NCI-H2081 treated with DMSO at 0.1 percent for 48 hours (cell line): ENCODE data around the gene EGFLAM.

Experiments used
- DNase-seq: peaks from one replicate; lab custom pipeline; 2025; lab: John Stamatoyannopoulos, UW

The EGFLAM gene

DNA sequence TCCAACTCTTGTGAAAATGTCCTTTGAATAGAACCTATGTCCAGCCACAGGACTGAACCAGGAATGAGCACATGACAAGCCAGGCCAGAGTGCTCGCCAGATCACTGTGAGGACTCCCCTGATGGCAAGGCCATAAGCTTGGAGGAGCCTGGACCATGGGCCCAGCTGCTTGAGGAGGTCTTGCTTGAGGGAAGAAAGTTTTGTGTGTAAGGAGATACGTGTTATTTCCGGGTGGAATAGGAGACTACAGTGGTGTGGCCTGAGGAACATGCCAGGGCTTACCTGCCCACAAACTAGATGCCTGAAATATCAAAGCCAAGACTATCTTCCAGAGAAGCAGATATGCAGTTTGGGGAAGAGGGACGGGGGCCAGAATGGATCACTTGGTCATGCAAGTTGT is 213.3 kb downstream of the EGFLAM start:
- DNase-seq: no peak

DNA sequence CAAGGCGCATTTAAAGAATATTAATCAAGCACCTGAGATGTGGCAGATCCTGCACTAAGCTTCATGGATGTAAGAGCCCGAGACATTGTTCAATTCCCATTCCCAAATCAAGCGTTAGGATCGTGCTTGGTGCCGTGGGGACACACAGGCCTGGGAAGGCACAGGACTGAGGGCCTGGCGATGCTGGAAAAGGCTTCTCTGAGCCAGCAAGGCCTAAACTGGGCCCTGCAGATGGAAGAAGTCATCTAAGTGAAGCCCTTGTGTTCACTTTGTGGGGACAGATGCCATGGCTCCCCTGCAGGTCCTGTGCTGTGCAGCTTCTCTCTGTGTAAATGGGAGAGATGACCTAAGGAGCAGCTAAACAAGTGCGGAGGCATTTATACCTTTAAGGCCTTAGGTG is 214.2 kb downstream of the EGFLAM start:
- no peak for DNase-seq

DNA sequence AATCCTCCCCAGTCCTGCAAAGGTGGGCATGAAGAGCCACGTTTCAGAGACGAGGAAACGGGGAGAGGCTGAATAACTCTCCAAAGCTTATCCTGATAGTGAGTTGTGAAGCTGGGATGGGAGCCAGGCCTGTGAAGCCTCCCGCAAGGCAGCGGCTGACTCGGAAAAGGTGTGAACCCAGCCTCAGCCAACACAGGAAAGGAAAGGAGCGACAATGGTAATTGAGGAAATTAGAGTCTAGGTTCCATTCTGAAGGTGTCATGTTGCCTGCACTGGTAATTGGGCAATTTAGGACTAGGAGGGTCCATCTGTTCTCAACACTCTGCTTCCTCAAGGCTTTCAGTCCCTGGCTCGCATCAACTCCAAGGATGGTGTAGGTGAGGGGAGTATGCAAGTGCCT is 214.6 kb downstream of the EGFLAM start:
- DNase-seq: peak; percentile 81

DNA sequence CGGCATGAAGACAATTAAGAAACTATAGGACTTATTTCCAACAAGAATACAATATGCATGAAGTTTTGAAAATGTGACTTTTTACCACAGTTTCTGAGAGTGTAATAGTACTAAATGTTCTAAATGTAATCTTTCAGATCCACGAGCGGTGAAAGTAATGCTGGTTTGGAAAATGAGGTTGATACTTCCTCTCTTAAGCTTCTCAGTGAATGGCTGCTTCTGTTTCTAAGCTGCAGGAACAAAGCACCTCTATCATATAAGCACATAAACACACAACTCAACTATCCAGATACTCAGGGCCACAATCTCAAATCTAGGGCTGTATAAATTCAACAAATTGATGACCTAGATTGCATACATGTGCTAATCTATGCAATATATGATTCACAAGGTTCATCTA is 219.8 kb downstream of the EGFLAM start:
- DNase-seq: no peak

DNA sequence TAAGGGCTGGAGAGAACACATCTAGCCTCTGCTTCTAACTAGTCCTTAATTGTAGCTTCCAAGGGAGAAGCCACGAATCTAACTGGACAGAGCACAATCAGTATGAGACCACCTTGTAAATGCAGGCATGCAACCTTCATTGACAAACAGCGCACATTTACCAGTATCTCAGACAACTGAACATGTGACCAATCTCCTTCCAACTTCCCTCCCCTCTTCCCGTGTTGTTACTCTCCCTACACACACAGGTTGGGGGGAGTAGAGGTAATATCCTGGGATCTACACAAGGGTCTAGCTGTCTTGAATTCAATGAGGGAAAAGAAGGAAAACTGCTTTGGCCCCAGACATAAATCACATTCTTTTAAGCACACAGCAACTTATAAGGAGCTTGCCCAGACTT is 220.5 kb downstream of the EGFLAM start:
- no peak for DNase-seq

DNA sequence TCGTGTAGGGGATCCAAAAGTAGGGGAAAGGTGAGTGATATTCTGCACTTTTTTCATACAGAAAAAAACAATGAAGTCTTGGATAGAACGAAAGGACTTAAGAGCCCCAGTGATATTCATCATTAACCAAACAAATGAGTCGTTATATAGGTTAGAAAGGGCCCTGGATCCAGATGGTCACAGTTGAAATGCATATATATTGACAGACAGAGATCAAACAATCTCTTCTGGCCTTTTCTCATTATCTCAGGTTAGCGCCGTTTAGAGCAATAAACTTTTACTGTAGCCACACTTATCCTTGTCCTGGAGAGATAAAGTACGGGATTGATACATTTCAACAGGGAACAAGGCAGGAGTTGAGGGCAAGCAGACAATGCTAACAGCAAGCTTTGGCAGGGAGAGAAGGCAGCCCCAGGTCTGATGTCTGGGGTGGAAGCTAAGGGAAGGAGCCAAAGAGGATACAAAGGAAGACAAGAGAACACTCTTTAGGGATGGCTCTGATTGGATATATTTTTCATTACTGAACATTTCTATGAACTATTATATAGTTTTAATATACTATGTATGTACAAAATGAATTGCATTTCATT is 221.1 kb downstream of the EGFLAM start:
- no peak for DNase-seq

DNA sequence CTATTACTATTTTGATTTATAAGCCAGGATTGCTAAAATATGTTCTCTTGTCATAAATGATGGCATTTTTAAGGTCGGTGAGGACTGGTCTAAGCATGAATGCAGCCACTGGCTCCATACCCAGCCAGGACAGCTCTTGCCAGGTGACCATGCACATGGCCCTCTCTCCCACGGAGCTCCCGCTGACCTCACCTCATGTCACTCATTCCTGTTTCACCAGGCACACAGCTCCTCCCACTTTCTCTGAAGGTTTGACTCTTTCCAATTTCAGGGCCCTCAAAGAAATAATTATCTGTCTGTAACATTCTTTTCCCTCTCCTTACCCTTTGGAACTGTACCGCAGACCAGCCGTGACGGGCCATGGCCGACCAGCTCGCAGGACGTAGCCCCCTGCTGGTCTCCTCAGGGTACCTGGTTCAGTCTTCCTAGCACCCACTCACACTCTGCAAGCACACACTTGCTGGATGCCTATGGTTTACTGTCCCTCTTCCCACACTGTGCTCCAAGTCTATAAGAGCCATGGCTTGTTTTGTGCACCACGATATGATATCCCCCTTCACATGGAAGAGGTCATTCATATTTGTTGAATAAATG is 225.5 kb downstream of the EGFLAM start:
- DNase-seq: no peak

DNA sequence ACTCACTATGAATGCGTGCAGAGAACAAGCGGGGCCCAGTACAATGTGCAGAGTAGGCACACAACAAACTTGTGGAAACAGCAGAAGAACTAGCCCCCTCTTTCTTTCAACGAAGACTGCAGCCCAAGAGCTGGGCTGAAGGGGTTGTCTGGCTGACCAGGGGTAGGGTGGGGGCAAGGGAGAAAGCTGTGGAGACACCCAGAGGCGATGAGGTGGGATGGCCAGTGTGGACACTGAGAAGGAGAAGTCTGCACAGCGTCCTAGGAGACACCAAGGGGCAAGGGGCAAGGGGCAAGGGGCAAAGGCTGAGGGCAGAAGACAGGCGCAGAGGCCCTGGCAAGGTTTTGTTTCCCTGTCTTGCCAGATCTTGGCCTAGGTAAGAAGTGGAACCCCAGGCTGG is 235.8 kb downstream of the EGFLAM start:
- no peak for DNase-seq

DNA sequence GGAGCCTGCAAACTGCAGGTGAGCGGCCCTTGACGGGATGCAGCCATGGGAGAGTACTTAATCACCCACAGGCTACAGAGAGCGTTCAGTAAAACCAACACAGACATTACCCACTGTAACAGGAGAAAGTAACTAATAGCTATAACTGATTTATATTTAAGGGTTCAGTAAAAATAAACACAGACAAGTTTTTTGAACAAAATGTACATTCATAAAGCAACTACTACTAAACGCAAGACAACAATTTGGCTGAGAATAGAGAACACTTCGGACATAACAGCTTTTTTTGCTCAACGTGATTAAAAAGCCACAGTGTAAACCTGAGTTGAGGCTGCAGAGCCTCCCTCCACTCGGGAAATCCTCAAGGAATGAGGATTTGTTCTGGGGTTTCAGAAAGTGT is 236.4 kb downstream of the EGFLAM start:
- no peak for DNase-seq

DNA sequence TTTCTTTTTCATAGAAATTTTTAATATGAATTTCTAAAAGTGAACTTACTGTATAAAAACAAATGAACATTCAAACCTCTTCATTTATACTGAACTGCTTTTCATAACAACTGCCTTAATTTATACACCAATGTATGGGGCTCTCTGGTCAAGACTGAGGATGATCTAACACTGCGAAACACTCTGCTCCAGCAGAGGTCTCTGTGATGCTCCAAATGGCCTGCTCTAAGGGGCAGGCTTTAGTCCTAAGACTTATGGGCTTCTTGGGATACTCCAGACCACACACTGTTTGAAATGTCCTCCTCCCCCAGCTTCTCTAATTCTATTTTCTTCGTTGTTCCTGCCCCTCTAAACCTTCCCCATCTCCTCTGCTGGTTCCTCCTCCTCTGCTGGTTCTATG is 239.6 kb downstream of the EGFLAM start:
- DNase-seq: no peak

DNA sequence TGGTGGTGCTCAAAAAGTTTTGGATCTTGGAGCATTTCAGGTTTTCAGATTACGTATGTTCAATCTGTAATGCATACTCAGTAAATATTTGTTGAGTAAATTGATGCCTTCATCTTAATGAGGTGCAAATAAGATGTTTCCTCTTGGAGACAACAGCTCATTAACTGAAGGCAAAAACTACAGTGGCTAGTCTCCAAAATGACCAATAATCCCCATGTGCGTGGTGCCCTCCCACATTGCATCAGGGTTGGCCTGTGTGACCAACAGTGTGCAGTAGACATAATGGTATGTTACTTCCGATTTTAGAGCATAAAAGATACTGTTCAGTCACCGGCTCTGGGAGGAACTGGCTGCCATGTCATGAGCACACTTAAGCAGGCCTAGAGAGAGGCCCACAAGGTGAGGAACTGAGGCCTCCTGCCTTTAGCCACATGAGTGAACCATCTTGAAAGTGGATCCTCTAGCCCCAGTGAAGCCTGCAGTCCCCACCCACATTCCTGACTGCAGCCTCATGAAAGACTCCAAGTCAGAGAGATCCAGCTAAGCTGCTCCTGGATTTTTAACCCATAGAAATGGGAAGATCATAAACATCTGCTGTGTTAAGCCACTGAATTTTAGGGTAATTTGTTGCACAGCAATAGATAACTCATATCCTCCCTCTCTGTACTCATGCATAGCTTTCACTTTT is 242.4 kb downstream of the EGFLAM start:
- DNase-seq: no peak

DNA sequence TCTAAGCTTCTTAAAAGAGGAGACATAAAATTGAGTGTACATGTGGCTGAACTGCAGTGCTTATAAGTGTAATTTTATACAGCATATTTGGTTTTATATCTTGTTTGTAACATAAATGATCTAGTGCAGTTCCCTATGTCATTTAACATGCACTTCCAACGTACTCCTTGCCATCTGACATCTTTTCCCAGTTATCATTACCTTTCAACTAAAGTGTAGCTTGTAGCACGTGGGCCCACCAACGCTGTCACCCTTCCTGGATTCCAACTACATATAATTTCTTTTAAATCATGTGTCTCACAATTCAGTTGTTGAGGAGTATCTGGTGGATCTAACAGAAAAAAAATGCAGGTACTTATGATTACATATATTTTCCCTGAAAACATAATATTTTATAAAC is 247.9 kb downstream of the EGFLAM start:
- DNase-seq: no peak

DNA sequence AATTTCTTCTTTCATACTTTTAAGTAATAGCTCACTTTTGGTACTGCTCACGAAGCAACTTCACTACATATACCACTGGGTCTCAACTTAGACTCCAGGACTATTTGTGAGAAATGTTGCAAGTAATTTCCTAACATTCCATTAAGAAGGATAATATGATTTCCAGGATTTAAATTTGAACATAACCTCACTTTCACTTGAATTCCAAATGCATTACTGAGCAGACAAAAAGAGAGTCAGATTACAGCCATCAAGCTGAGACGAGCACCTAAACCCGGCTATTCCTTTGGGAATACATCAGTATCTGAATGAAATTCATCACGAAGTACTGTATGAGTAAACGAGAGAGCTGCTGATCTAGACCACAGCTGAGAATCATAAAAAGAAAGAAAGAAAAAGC is 250.8 kb downstream of the EGFLAM start:
- DNase-seq: no peak
